22Rv1 (cell line): ENCODE data around the gene MAP1LC3B2.

Source experiments
- H3K27ac ChIP-seq: fragments of 450-650 bp; 2 replicates; pipeline ENCODE4 v1.5.1; 2017
- ZFX ChIP-seq: fragments of 450-650 bp; IDR thresholded peaks from 2 replicates; pipeline ENCODE4 v1.6.1; 2017; ENCODE audit warnings: antibody characterized with exemption, borderline replicate concordance
- TF ChIP-seq, protein P1 (sequence below): fragments of 450-650 bp; IDR thresholded peaks from 2 replicates; pipeline ENCODE4 v1.5.1; 2017; ENCODE audit warnings: mild to moderate bottlenecking

Gene MAP1LC3B2

DNA sequence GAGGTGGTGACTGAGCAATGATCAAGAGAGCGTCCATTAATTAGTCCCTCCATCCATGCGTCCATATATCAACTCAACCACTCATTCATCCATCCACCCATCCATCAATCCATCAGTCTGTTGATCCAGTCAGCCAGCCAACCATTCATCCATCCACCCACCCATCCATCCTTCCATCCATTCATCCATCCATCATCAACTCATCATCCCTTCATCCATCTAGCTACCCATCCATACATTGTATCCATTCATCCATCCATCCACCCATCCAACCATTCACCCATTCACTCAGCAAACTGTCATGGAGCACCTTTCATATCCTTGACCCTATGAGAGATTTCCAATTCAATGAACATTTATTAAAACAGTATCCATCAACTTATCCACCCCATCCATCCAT, 28.1 kb downstream of the MAP1LC3B2 start:
- no peak overlapping the region for H3K27ac ChIP-seq
- no peak for TF ChIP-seq ZFX
- TF ChIP-seq, protein P1, sequence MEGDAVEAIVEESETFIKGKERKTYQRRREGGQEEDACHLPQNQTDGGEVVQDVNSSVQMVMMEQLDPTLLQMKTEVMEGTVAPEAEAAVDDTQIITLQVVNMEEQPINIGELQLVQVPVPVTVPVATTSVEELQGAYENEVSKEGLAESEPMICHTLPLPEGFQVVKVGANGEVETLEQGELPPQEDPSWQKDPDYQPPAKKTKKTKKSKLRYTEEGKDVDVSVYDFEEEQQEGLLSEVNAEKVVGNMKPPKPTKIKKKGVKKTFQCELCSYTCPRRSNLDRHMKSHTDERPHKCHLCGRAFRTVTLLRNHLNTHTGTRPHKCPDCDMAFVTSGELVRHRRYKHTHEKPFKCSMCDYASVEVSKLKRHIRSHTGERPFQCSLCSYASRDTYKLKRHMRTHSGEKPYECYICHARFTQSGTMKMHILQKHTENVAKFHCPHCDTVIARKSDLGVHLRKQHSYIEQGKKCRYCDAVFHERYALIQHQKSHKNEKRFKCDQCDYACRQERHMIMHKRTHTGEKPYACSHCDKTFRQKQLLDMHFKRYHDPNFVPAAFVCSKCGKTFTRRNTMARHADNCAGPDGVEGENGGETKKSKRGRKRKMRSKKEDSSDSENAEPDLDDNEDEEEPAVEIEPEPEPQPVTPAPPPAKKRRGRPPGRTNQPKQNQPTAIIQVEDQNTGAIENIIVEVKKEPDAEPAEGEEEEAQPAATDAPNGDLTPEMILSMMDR: no peak

DNA sequence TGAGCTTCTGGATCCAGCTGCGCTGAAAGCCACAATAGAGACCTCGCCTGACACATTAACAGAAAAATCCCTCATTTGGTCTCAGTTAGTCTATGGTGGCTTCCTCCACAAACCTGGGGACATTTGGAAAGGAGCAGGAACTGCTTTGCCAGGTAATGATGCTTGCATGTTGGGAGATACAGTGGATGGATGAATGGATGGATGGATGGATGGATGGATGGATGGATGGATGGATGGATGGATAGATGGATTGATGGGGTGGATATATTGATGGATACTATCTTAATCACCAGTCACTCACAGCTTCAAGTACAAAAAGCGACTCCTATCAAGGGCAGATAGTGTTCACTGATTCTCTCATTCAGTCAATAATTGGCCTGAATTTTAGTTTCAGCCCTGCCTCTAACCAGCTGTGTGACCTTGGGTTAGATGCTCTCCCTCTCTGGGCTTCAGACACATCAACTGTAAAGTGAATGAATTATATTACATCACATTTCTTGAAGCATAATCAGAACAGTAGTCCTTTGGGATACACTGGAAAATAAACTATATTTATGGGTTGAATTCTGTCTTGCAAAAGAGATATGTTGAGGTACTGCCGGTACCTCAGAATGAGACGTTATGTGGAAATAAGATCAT, 29.3 kb downstream of the MAP1LC3B2 start:
- no peak for TF ChIP-seq ZFX
- TF ChIP-seq, protein P1: no peak
- no peak overlapping the region for H3K27ac ChIP-seq

DNA sequence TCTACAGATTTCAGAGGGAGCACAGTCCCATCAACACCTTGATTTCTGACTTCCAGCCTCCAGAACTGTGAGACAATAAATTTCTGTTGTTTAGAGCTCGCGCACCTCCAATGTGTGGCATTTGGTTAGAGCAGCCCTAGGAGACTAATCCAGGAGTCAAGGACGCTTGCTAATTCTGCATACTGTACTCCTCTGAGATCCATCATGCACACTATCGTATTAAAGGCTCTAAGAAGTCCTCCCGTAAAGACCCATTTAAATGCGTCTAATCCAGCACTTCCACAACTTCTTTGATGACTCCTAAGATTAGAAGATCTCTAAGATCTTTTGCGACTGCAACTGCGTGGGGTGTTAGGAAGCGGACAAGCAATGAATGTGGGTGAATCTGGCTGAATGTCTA, 30.4 kb downstream of the MAP1LC3B2 start:
- TF ChIP-seq, protein P1: no peak
- no peak for TF ChIP-seq ZFX
- no peak overlapping the region for H3K27ac ChIP-seq

DNA sequence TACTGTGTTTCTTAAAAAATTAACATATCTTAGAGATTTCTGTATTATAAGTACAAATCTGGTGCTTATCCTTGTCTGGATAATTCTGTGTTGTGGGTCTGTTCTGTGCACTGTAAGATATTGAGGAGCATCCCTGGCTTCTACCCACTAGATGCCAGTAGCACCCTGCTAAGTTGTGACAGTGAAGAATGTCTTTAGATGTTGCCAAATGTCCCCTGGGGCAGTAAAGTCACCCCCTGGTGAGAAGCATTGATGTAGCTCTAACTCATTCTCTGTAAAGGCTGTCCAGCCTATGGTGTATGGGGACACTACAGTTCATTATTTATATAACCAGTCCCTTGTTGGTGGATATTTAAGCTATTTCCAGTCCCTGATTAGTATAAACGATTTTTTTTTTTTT, 31.4 kb downstream of the MAP1LC3B2 start:
- no peak overlapping the region for H3K27ac ChIP-seq
- TF ChIP-seq ZFX: no peak
- TF ChIP-seq, protein P1: 0 out of 2 replicates have a peak, but pooled peaks have one; percentile 14

DNA sequence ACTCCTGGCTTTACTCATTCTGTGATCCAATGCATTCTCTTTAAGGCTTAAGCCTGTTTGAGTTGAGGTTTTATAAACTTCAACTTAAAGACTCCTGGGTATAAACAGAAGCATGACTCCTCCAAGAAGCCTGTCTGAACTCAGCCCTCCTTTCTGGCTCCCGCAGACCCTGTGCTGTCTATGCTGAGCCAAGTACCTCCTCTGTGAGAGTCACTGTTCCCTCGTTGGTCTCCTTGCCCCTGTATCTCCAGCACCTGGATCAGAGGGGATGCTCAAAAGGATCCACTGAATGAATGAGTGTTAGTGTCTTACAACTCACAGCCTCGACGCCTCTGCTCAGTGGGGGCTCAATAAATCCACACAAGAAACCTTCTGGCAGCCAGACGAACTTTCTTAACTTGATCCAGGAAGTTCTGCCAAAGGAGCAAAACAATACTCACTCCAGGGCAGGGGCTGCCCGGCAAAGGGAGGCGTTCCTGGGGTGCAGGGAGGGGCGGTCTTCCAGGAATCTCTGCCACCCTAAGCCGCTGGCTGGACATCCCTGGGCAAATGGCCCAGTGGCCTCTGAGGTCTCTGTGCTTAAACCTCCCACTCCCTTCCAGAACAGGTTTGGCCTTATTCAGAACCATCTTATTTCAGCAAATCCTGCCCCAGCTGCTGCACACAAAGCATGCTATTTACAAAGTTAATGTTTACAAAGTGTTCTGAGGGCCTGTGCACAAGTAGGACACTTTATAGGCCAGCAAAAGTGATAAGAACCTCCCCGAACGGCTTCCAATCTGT, 32.9 kb downstream of the MAP1LC3B2 start:
- H3K27ac ChIP-seq: no peak overlapping the region
- TF ChIP-seq ZFX: no peak
- TF ChIP-seq, protein P1: no peak

DNA sequence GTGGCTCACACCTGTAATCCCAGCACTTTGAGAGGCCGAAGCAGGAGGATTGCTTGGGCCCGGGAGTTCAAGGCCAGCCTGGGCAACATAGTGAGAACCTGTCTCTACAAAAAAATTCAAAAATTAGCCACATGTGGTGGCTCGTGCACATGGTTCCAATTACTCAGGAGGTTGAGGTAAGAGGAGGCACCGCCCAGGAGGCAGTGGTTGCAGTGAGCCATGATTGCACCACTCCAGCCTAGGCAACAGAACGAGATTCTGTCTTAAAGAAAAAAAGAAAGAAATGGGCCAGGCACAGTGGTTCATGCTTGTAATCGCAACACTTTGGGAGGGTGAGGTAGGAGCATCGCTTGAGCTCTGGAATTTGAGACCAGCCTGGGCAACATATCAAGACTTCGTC, 33.5 kb downstream of the MAP1LC3B2 start:
- H3K27ac ChIP-seq: no peak overlapping the region
- no peak for TF ChIP-seq ZFX
- TF ChIP-seq, protein P1: no peak
